HepG2 (cell line): Measurements from ENCODE around the gene UCP3. TPM values are rescaled to one million over a fixed set of nuclear protein-coding genes. Genes with fewer than 3 reads are reported as not detected.

Source experiments
- ARNTL ChIP-seq: sonication (generic); formaldehyde crosslinking; IDR thresholded peaks from 2 replicates; pipeline ENCODE4 v1.4.0; 2020; ENCODE audit warnings: mild to moderate bottlenecking, missing genetic modification reagents
- DMAP1 ChIP-seq: IDR thresholded peaks from 2 replicates; pipeline ENCODE4 v1.6.1; 2016
- HOXD1 ChIP-seq: sonication (generic); formaldehyde crosslinking; IDR thresholded peaks from 2 replicates; pipeline ENCODE4 v1.5.0; 2020; ENCODE audit warnings: missing genetic modification reagents
- KDM1A ChIP-seq: IDR thresholded peaks from 2 replicates; pipeline ENCODE4 v1.6.1; 2016; ENCODE audit warnings: missing compliant biosample characterization
- MAX ChIP-seq: IDR thresholded peaks from 2 replicates; pipeline ENCODE4 v1.6.1; 2012; ENCODE audit warnings: inconsistent platforms
- MTERF4 ChIP-seq: sonication (generic); formaldehyde crosslinking; IDR thresholded peaks from 2 replicates; pipeline ENCODE4 v1.8.0; 2023; ENCODE audit warnings: mild to moderate bottlenecking, missing genetic modification reagents
- MXI1 ChIP-seq: IDR thresholded peaks from 3 replicates; pipeline ENCODE4 v1.6.1; 2012; ENCODE audit warnings: low read depth, low read length, inconsistent platforms, borderline replicate concordance
- NCOA2 ChIP-seq: sonication (generic); formaldehyde crosslinking; IDR thresholded peaks from 2 replicates; pipeline ENCODE4 v1.8.0; 2022; ENCODE audit warnings: inconsistent platforms
- NFYC ChIP-seq: IDR thresholded peaks from 2 replicates; pipeline ENCODE4 v1.6.1; 2016; ENCODE audit warnings: missing genetic modification reagents, missing compliant biosample characterization
- NR2F1 ChIP-seq, 2 experiments: fragments of 450-650 bp in 1 of 2; formaldehyde crosslinking in 1 of 2; IDR thresholded peaks; 2 replicates each; pipeline versions ENCODE4 v1.5.0 to v1.6.1; 2016 to 2020; ENCODE audit warnings: mild to moderate bottlenecking in 1 of 2, missing compliant biosample characterization in 1 of 2, missing genetic modification reagents in 1 of 2, moderate library complexity in 1 of 2
- POLR2A ChIP-seq, 2 experiments: IDR thresholded peaks; 2 replicates each; pipeline ENCODE4 v1.6.1; 2011; ENCODE audit warnings: low read depth in 2 of 2, low read length in 2 of 2, mild to moderate bottlenecking in 1 of 2, moderate library complexity in 1 of 2; ENCODE audit not compliant: insufficient read depth in 1 of 2
- SIN3B ChIP-seq: fragments of 150-350 bp; IDR thresholded peaks from 2 replicates; pipeline ENCODE4 v1.6.1; 2014; ENCODE audit warnings: low read length
- SOX6 ChIP-seq, 2 experiments: fragments of 450-650 bp in 1 of 2; sonication (generic) in 1 of 2; formaldehyde crosslinking in 1 of 2; IDR thresholded peaks; 2 replicates each; pipeline versions ENCODE4 v1.4.0 to v1.6.1; 2017 to 2020; ENCODE audit warnings: antibody characterized with exemption in 1 of 2, mild to moderate bottlenecking in 1 of 2, missing genetic modification reagents in 1 of 2
- USF2 ChIP-seq, 2 experiments: sonication (generic) in 1 of 2; formaldehyde crosslinking in 1 of 2; IDR thresholded peaks; 2 replicates each; pipeline versions ENCODE4 v1.5.1 to v1.6.1; 2011 to 2020; ENCODE audit warnings: borderline replicate concordance in 1 of 2, low read depth in 1 of 2, low read length in 1 of 2, mild to moderate bottlenecking in 1 of 2, missing genetic modification reagents in 1 of 2, moderate library complexity in 1 of 2
- ZBTB4 ChIP-seq: sonication (generic); formaldehyde crosslinking; IDR thresholded peaks from 2 replicates; pipeline ENCODE4 v1.4.0; 2020; ENCODE audit warnings: missing genetic modification reagents, mild to moderate bottlenecking, borderline replicate concordance
- ZFP90 ChIP-seq: sonication (generic); formaldehyde crosslinking; IDR thresholded peaks from 2 replicates; pipeline ENCODE4 v1.8.0; 2022; ENCODE audit warnings: missing genetic modification reagents, mild to moderate bottlenecking, inconsistent platforms, borderline replicate concordance
- ZNF572 ChIP-seq: sonication (generic); formaldehyde crosslinking; IDR thresholded peaks from 2 replicates; pipeline ENCODE4 v1.5.1; 2020; ENCODE audit warnings: mild to moderate bottlenecking, missing genetic modification reagents
- ZNF597 ChIP-seq: sonication (generic); formaldehyde crosslinking; IDR thresholded peaks from 2 replicates; pipeline ENCODE4 v1.5.0; 2020; ENCODE audit warnings: missing genetic modification reagents
- ZNF704 ChIP-seq: sonication (generic); formaldehyde crosslinking; IDR thresholded peaks from 2 replicates; pipeline ENCODE4 v1.8.1; 2023; ENCODE audit warnings: mild to moderate bottlenecking, inconsistent platforms, moderate library complexity, missing genetic modification reagents, borderline replicate concordance
- polyA plus RNA-seq, 8 experiments: library from polyadenylated mRNA; depleted of rRNA in 3 of 8; stranded (reverse) in 7 of 8; unstranded in 1 of 8; fragments of >200 nt; fragmentation: Illumina TruSeq in 4 of 8; extraction: Trizol in 4 of 8; gene quantifications; 2 replicates each; pipeline versions ENCODE4 v1.2.1 to v1.2.3, GENCODE V29; 2011 to 2016; ENCODE audit warnings: low read depth in 4 of 8, missing spikeins in 1 of 8, mixed read lengths in 1 of 8; ENCODE audit not compliant: insufficient read depth in 1 of 8
- total RNA-seq, 5 experiments: library from RNA; depleted of rRNA; stranded (reverse); fragments of >200 nt; fragmentation: Illumina TruSeq; extraction: Trizol; gene quantifications; 2 replicates each; pipeline ENCODE4 v1.2.3, GENCODE V29; 2016; ENCODE audit warnings: low read depth in 1 of 5

Gene UCP3
- total and polyA plus RNA-seq, 2 of the 13 experiments (the other 11 are each of a cell fraction or from before 2014, with no cell fraction given) = 0.37 TPM; not detected in 1

- TF ChIP-seq MXI1 (peak; percentile 22; the same call in 1 of the 3 replicates), ARNTL (CRISPR knock-in tag) (no peak), HOXD1 (CRISPR knock-in tag) (peak; percentile 25; the same call in 1 of the 2 replicates), USF2 (IDR thresholded peaks at IDR 0.05; ENCODE audit: low read depth, low read length) (no peak), USF2 (CRISPR knock-in tag; IDR thresholded peaks at IDR 0.05; ENCODE audit: borderline replicate concordance) (no peak), NCOA2 (CRISPR knock-in tag) (no peak), ZNF597 (CRISPR knock-in tag) (0 out of 2 replicates have a peak, but pooled peaks have one; percentile 60), MAX (peak; percentile 25), NR2F1 (CRISPR knock-in tag; IDR thresholded peaks at IDR 0.05) (no peak), ZBTB4 (CRISPR knock-in tag) (no peak), ZFP90 (CRISPR knock-in tag) (no peak), MTERF4 (CRISPR knock-in tag) (no peak), POLR2A (IDR thresholded peaks at IDR 0.05; ENCODE audit: insufficient read depth in 1 of 2, low read depth in 2 of 2, low read length in 2 of 2) (peak in 1 of 2 experiments; percentile 60; a peak in 1 of 4 replicates), DMAP1 (CRISPR knock-in tag) (no peak), KDM1A (CRISPR knock-in tag) (no peak), SIN3B (no peak), SOX6 (IDR thresholded peaks at IDR 0.05) (no peak), SOX6 (CRISPR knock-in tag; IDR thresholded peaks at IDR 0.05) (no peak), ZNF704 (CRISPR knock-in tag) (no peak), ZNF572 (CRISPR knock-in tag) (no peak), NFYC (CRISPR knock-in tag) (no peak)
Observed at GRCh38 chr11:73982595-73982989, 26.3 kb downstream of the UCP3 start, which contains the start of gene UCP2 (continued).
